GM12878 (cell line): ENCODE data around the gene FHOD3. TPM values are rescaled to one million over a fixed set of nuclear protein-coding genes. Genes with fewer than 3 reads are reported as not detected.

Experiments
- ATAC-seq: fragments of 200-7000 bp; cut with Tn5 transposase; 3 replicates; pipeline ENCODE4 v1.9.1; 2020; ENCODE audit warnings: mild to moderate bottlenecking, moderate library complexity
- BruUV-seq: library from RNA; stranded (reverse); fragments of 400-500 nt; replicated peaks from 2 replicates; lab custom pipeline; 2021; lab: Mats Ljungman, UMichigan
- CTCF ChIA-PET: fragments of 300-600 bp; sonication (Branson Sonifier 250); formaldehyde crosslinking; extraction: SDS; loops from one replicate; lab custom pipeline; 2021; ENCODE audit warnings: inconsistent platforms; lab: Yijun Ruan, JAX
- POLR2A ChIA-PET: fragments of 350-600 bp; formaldehyde crosslinking; extraction: SDS; loops from one replicate; lab custom pipeline; 2021; ENCODE audit warnings: inconsistent platforms; lab: Charles Lee
- RAD21 ChIA-PET: fragments of 300-600 bp; sonication (Branson Sonifier 250); formaldehyde crosslinking; loops from one replicate; lab custom pipeline; 2023; ENCODE audit warnings: antibody characterized with exemption; ENCODE audit not compliant: unreplicated experiment; lab: Charles Lee
- SMC1A ChIA-PET: fragments of 300-600 bp; sonication (Branson Sonifier 250); formaldehyde crosslinking; loops from one replicate; lab custom pipeline; 2023; ENCODE audit not compliant: unreplicated experiment, uncharacterized antibody; lab: Charles Lee
- DNase-seq: peaks from one replicate; pipeline ENCODE4 v3.0.0-alpha.2; 2011; ENCODE audit warnings: low read depth, low spot score
- FAIRE-seq: peaks from 3 replicates; lab custom pipeline; 2011; peaks lifted over from hg19 to GRCh38; lab: Jason Lieb, UNC
- H2AFZ ChIP-seq: 2 replicates; pipeline ENCODE4 v1.6.0; 2011; ENCODE audit warnings: low read depth, low read length, control low read depth; ENCODE audit not compliant: control insufficient read depth
- H3K27ac ChIP-seq: 2 replicates; pipeline ENCODE4 v1.5.1; 2011; ENCODE audit warnings: control low read depth; ENCODE audit not compliant: control insufficient read depth, insufficient read depth
- H3K27me3 ChIP-seq, 2 experiments: replicated peaks in 1 of 2; 2 replicates each; pipeline versions ENCODE4 v1.6.0 to v1.6.1; 2011; ENCODE audit warnings: low read length in 1 of 2; ENCODE audit not compliant: control insufficient read depth in 2 of 2, insufficient read depth in 2 of 2
- H3K36me3 ChIP-seq, 2 experiments: 2 replicates each; pipeline ENCODE4 v1.5.1; 2011; ENCODE audit warnings: low read length in 1 of 2; ENCODE audit not compliant: control insufficient read depth in 2 of 2, insufficient read depth in 2 of 2
- H3K4me1 ChIP-seq: 2 replicates; pipeline ENCODE4 v1.6.1; 2011; ENCODE audit warnings: mild to moderate bottlenecking, low read length, moderate library complexity, mixed read lengths; ENCODE audit not compliant: control insufficient read depth, insufficient read depth
- H3K4me2 ChIP-seq: 2 replicates; pipeline ENCODE4 v1.6.0; 2011; ENCODE audit warnings: control low read depth; ENCODE audit not compliant: control insufficient read depth, insufficient read depth
- H3K4me3 ChIP-seq: fragments of 200-600 bp; sonication (generic); 2 replicates; pipeline ENCODE4 v1.5.1; 2016
- H3K79me2 ChIP-seq: 2 replicates; pipeline ENCODE4 v1.6.0; 2011; ENCODE audit warnings: low read length; ENCODE audit not compliant: control insufficient read depth, insufficient read depth
- H3K9ac ChIP-seq: 2 replicates; pipeline ENCODE4 v1.8.0; 2011; ENCODE audit warnings: low read length, control low read depth, mixed read lengths; ENCODE audit not compliant: control insufficient read depth, insufficient read depth
- H3K9me3 ChIP-seq: replicated peaks from 3 replicates; pipeline ENCODE4 v1.5.1; 2011; ENCODE audit warnings: mild to moderate bottlenecking, low read length; ENCODE audit not compliant: control insufficient read depth, insufficient read depth
- H4K20me1 ChIP-seq: 2 replicates; pipeline ENCODE4 v1.6.0; 2011; ENCODE audit not compliant: control insufficient read depth, insufficient read depth
- EED ChIP-seq: sonication (generic); IDR thresholded peaks from 2 replicates; pipeline ENCODE4 v1.6.1; 2016; ENCODE audit warnings: antibody characterized with exemption, low read depth
- POLR2AphosphoS2 ChIP-seq: IDR thresholded peaks from 2 replicates; pipeline ENCODE4 v1.6.1; 2011; ENCODE audit warnings: low read depth, mild to moderate bottlenecking, low read length, improper control_type of control experiment, moderate library complexity
- RBBP5 ChIP-seq: fragments of 200-600 bp; sonication (generic); conservative IDR thresholded peaks from 2 replicates; pipeline ENCODE4 v1.6.1; 2016
- SREBF1 ChIP-seq: IDR thresholded peaks from 2 replicates; pipeline ENCODE4 v1.6.1; 2012; ENCODE audit warnings: mild to moderate bottlenecking, low read length
- STAT1 ChIP-seq: fragments of 450-650 bp; conservative IDR thresholded peaks from 2 replicates; pipeline ENCODE4 v1.6.1; 2014; ENCODE audit warnings: antibody characterized with exemption, mild to moderate bottlenecking
- WRNIP1 ChIP-seq: IDR thresholded peaks from 2 replicates; pipeline ENCODE4 v1.6.1; 2011; ENCODE audit warnings: low read depth, low read length, improper control_type of control experiment, borderline replicate concordance
- WGBS: methylation state at CpG from one replicate; pipeline ENCODE4 v1.1.6; 2016; ENCODE audit warnings: low lambda C conversion rate; ENCODE audit not compliant: insufficient replicate concordance, insufficient coverage; ENCODE audit errors: missing lambda C conversion rate; 5-methylcytosine and 5-hydroxymethylcytosine counted together
- in situ Hi-C: fragments of 300-500 bp; cut with MboI; formaldehyde crosslinking; loops from 9 replicates; pipeline ENCODE4 v1.14.3; 2018; ENCODE audit warnings: mixed read lengths
- intact Hi-C: fragments of 100-400 bp; cut with micrococcal nuclease; formaldehyde crosslinking; loops from one replicate; pipeline ENCODE4 v1.14.2; 2022; ENCODE audit not compliant: unreplicated experiment
- polyA plus RNA-seq, 11 experiments: library from polyadenylated mRNA; depleted of rRNA in 4 of 11; unstranded in 6 of 11; stranded (reverse) in 5 of 11; fragments of >200 nt; fragmentation: Nextera tagmentation in 4 of 11; fragmentation: Illumina TruSeq in 1 of 11; extraction: Ambion mirVana in 4 of 11; extraction: Trizol in 1 of 11; gene quantifications; 1 replicate in 1 of 11; 2 replicates in 10 of 11; pipeline versions ENCODE4 v1.2.1 to v1.2.3, GENCODE V29; 2011 to 2016; ENCODE audit warnings: inconsistent platforms in 2 of 11, missing spikeins in 2 of 11, low read depth in 1 of 11
- total RNA-seq, 4 experiments: library from RNA; depleted of rRNA in 3 of 4; stranded (reverse); fragments of >200 nt in 3 of 4; fragmentation: Illumina TruSeq in 1 of 4; extraction: Trizol in 1 of 4; gene quantifications; 2 replicates each; pipeline versions ENCODE4 v1.2.1 to v1.2.3, GENCODE V29; 2013 to 2021
- TF ChIP-seq, protein P1 (sequence below): fragments of 450-650 bp; IDR thresholded peaks from 2 replicates; pipeline ENCODE4 v1.6.1; 2017; ENCODE audit warnings: borderline replicate concordance
- TF ChIP-seq, protein P2 (sequence below): fragments of 450-650 bp; IDR thresholded peaks from 2 replicates; pipeline ENCODE4 v1.6.1; 2017; ENCODE audit warnings: mild to moderate bottlenecking, low read depth, inconsistent platforms; ENCODE audit not compliant: poor library complexity, severe bottlenecking
- TF ChIP-seq, protein P3 (sequence below): fragments of 450-650 bp; IDR thresholded peaks from 2 replicates; pipeline ENCODE4 v1.6.1; 2018; ENCODE audit warnings: mild to moderate bottlenecking, low read depth, moderate library complexity; ENCODE audit not compliant: partially characterized antibody
- TF ChIP-seq, protein P4 (sequence below): IDR thresholded peaks from 2 replicates; pipeline ENCODE4 v1.6.1; 2012; ENCODE audit warnings: mild to moderate bottlenecking, low read depth, low read length
- TF ChIP-seq, protein P5 (sequence below): IDR thresholded peaks from 2 replicates; pipeline ENCODE4 v1.6.1; 2011; ENCODE audit warnings: low read depth, mild to moderate bottlenecking, low read length, moderate library complexity, borderline replicate concordance; ENCODE audit errors: extremely low read depth

The FHOD3 gene
- total and polyA plus RNA-seq, 10 of the 15 experiments (the other 5 are each of a cell fraction or from before 2014, with no cell fraction given), result 0.77 to 26.7 (median 10.4) TPM

DNA sequence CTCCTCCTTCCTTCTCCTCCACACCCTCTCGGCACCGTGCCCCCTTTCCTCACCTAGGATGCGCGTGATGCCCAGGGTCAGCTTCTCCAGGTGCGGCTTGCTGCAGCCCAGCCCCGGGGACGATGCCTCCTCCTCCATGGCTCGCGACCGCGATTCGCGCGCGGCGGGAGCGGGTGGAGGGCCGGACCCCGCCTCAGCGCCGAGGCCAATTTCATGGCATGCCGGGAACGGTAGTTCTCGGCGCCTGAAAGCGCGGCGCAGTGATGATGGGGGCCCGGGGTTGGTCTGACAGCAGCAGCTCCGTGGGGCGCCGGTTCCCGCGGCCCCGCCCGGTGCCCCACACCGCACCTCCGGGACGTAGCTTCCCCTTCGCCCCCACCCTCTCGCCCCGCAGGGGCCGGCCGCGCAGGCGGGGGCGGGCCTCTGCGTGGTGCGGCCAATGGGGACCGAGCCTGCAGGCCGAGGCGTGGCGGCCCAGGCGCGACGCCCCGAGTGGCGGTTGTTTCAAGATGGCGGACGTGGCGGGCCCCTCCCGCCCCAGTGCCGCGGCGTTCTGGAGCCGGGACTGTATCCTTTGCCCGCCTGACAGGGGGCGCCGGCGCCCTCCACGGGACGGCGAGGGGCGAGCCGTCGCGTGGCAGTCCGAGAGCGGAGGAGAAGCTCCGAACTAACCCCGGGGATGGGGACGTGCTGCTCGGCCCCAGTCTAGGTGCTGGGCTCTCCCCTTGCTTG lies 531.3 kb downstream of the FHOD3 start, which contains the start of the genes KIAA1328 and TPGS2:
Gene KIAA1328 (plus strand): TSS at position 498 of the 732 bp plus-strand sequence. CDS start 12 bp downstream, at position 510.
Gene TPGS2 (minus strand): TSS at position 373 of the 732 bp plus-strand sequence. CDS start 235 bp downstream, at position 138.
- in situ Hi-C loops, result no loop called here
- peak within 1 kb of the TSS; percentile 71 for H3K27ac ChIP-seq
- no TSS peak for BruUV-seq
- no peaks in the 10 kb centered on the region for H3K36me3 ChIP-seq
- no peaks in the 10 kb centered on the region for H3K9me3 ChIP-seq
- 1% methylated on average over 69 of the region's 83 CpGs for WGBS
- POLR2A ChIA-PET, result interaction anchor here (0.7 to 0.9 kb wide), 2 partner anchors 12 to 345 kb away, joined by 3 read pairs; no protein-coding TSS in a partner anchor
- H3K79me2 ChIP-seq, result peaks cover 26% of the 10 kb centered on the region
- peak within 1 kb of the TSS; percentile 60 for H3K9ac ChIP-seq
- H3K4me1 ChIP-seq, result no peaks in the 10 kb centered on the region
- FAIRE-seq (peak; percentile 65), DNase-seq (peak; percentile 52), ATAC-seq (peak; percentile 96)
- peak within 1 kb of the TSS; percentile 92 for H3K4me2 ChIP-seq
- SMC1A ChIA-PET, result interaction anchor here (1.2 to 1.5 kb wide), 2 partner anchors 17 to 141 kb away, joined by 3 to 6 read pairs; no protein-coding TSS in a partner anchor
- CTCF ChIA-PET, result interaction anchor here (0.6 to 1.7 kb wide), 8 partner anchors 8 to 1099 kb away, joined by 3 to 9 read pairs (median 5); no protein-coding TSS in a partner anchor
- intact Hi-C loops, result no loop called here
- H3K27me3 ChIP-seq, result no peaks in the 10 kb centered on the region
- no peaks in the 10 kb centered on the region for H4K20me1 ChIP-seq
- RAD21 ChIA-PET, result no interaction called here
- H3K4me3 ChIP-seq, result peak within 1 kb of the TSS; percentile 98
- peak within 1 kb of the TSS; percentile 98 for H2AFZ ChIP-seq
- TF ChIP-seq STAT1, result 0 out of 2 replicates have a peak, but pooled peaks have one; percentile 39
- no peak for TF ChIP-seq POLR2AphosphoS2
- TF ChIP-seq WRNIP1, result no peak
- no peak for TF ChIP-seq RBBP5
- TF ChIP-seq, protein P1, sequence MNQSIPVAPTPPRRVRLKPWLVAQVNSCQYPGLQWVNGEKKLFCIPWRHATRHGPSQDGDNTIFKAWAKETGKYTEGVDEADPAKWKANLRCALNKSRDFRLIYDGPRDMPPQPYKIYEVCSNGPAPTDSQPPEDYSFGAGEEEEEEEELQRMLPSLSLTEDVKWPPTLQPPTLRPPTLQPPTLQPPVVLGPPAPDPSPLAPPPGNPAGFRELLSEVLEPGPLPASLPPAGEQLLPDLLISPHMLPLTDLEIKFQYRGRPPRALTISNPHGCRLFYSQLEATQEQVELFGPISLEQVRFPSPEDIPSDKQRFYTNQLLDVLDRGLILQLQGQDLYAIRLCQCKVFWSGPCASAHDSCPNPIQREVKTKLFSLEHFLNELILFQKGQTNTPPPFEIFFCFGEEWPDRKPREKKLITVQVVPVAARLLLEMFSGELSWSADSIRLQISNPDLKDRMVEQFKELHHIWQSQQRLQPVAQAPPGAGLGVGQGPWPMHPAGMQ, result no peak
- TF ChIP-seq, protein P2, sequence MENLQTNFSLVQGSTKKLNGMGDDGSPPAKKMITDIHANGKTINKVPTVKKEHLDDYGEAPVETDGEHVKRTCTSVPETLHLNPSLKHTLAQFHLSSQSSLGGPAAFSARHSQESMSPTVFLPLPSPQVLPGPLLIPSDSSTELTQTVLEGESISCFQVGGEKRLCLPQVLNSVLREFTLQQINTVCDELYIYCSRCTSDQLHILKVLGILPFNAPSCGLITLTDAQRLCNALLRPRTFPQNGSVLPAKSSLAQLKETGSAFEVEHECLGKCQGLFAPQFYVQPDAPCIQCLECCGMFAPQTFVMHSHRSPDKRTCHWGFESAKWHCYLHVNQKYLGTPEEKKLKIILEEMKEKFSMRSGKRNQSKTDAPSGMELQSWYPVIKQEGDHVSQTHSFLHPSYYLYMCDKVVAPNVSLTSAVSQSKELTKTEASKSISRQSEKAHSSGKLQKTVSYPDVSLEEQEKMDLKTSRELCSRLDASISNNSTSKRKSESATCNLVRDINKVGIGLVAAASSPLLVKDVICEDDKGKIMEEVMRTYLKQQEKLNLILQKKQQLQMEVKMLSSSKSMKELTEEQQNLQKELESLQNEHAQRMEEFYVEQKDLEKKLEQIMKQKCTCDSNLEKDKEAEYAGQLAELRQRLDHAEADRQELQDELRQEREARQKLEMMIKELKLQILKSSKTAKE, result no peak
- TF ChIP-seq, protein P3, sequence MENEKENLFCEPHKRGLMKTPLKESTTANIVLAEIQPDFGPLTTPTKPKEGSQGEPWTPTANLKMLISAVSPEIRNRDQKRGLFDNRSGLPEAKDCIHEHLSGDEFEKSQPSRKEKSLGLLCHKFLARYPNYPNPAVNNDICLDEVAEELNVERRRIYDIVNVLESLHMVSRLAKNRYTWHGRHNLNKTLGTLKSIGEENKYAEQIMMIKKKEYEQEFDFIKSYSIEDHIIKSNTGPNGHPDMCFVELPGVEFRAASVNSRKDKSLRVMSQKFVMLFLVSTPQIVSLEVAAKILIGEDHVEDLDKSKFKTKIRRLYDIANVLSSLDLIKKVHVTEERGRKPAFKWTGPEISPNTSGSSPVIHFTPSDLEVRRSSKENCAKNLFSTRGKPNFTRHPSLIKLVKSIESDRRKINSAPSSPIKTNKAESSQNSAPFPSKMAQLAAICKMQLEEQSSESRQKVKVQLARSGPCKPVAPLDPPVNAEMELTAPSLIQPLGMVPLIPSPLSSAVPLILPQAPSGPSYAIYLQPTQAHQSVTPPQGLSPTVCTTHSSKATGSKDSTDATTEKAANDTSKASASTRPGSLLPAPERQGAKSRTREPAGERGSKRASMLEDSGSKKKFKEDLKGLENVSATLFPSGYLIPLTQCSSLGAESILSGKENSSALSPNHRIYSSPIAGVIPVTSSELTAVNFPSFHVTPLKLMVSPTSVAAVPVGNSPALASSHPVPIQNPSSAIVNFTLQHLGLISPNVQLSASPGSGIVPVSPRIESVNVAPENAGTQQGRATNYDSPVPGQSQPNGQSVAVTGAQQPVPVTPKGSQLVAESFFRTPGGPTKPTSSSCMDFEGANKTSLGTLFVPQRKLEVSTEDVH, result no peak
- TF ChIP-seq, protein P4, sequence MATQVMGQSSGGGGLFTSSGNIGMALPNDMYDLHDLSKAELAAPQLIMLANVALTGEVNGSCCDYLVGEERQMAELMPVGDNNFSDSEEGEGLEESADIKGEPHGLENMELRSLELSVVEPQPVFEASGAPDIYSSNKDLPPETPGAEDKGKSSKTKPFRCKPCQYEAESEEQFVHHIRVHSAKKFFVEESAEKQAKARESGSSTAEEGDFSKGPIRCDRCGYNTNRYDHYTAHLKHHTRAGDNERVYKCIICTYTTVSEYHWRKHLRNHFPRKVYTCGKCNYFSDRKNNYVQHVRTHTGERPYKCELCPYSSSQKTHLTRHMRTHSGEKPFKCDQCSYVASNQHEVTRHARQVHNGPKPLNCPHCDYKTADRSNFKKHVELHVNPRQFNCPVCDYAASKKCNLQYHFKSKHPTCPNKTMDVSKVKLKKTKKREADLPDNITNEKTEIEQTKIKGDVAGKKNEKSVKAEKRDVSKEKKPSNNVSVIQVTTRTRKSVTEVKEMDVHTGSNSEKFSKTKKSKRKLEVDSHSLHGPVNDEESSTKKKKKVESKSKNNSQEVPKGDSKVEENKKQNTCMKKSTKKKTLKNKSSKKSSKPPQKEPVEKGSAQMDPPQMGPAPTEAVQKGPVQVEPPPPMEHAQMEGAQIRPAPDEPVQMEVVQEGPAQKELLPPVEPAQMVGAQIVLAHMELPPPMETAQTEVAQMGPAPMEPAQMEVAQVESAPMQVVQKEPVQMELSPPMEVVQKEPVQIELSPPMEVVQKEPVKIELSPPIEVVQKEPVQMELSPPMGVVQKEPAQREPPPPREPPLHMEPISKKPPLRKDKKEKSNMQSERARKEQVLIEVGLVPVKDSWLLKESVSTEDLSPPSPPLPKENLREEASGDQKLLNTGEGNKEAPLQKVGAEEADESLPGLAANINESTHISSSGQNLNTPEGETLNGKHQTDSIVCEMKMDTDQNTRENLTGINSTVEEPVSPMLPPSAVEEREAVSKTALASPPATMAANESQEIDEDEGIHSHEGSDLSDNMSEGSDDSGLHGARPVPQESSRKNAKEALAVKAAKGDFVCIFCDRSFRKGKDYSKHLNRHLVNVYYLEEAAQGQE, result no peak
- TF ChIP-seq SREBF1, result no peak
- TF ChIP-seq, protein P5, sequence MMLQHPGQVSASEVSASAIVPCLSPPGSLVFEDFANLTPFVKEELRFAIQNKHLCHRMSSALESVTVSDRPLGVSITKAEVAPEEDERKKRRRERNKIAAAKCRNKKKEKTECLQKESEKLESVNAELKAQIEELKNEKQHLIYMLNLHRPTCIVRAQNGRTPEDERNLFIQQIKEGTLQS, result no peak
- TF ChIP-seq EED, result peak; percentile 0; the same call in 1 of the 2 replicates
